HepG2 (cell line): ENCODE data around the gene PPP1R27. TPM values are rescaled to one million over a fixed set of nuclear protein-coding genes. Genes with fewer than 3 reads are reported as not detected.

ENCODE experiments used
- CSRNP1 ChIP-seq: sonication (generic); formaldehyde crosslinking; IDR thresholded peaks from 2 replicates; pipeline ENCODE4 v1.8.1; 2023; ENCODE audit warnings: mild to moderate bottlenecking, missing genetic modification reagents
- HMGA1 ChIP-seq: sonication (generic); formaldehyde crosslinking; conservative IDR thresholded peaks from 2 replicates; pipeline ENCODE4 v1.4.0; 2020; ENCODE audit warnings: missing genetic modification reagents
- KAT8 ChIP-seq: IDR thresholded peaks from 2 replicates; pipeline ENCODE4 v1.6.1; 2016; ENCODE audit warnings: missing genetic modification reagents, missing compliant biosample characterization
- KDM1A ChIP-seq: IDR thresholded peaks from 2 replicates; pipeline ENCODE4 v1.6.1; 2016; ENCODE audit warnings: missing compliant biosample characterization
- KLF11 ChIP-seq: IDR thresholded peaks from 2 replicates; pipeline ENCODE4 v1.6.1; 2016; ENCODE audit warnings: missing compliant biosample characterization
- MXI1 ChIP-seq: IDR thresholded peaks from 3 replicates; pipeline ENCODE4 v1.6.1; 2012; ENCODE audit warnings: low read depth, low read length, inconsistent platforms, borderline replicate concordance
- NFIB ChIP-seq: sonication (generic); formaldehyde crosslinking; IDR thresholded peaks from 2 replicates; pipeline ENCODE4 v1.9.0; 2021; ENCODE audit warnings: missing genetic modification reagents, mild to moderate bottlenecking, borderline replicate concordance
- NR2F6 ChIP-seq, 2 experiments: IDR thresholded peaks; 2 replicates each; pipeline ENCODE4 v1.6.1; 2016; ENCODE audit warnings: antibody characterized with exemption in 1 of 2, mild to moderate bottlenecking in 1 of 2
- POLR2A ChIP-seq, 2 experiments: IDR thresholded peaks; 2 replicates each; pipeline ENCODE4 v1.6.1; 2011; ENCODE audit warnings: low read depth in 2 of 2, low read length in 2 of 2, mild to moderate bottlenecking in 1 of 2, moderate library complexity in 1 of 2; ENCODE audit not compliant: insufficient read depth in 1 of 2
- PPARG ChIP-seq: conservative IDR thresholded peaks from 2 replicates; pipeline ENCODE4 v1.6.1; 2016; ENCODE audit warnings: missing biosample characterization, missing genetic modification reagents
- REPIN1 ChIP-seq: sonication (generic); formaldehyde crosslinking; IDR thresholded peaks from 2 replicates; pipeline ENCODE4 v1.8.0; 2022; ENCODE audit warnings: missing genetic modification reagents, low read depth, mild to moderate bottlenecking, borderline replicate concordance
- THRA ChIP-seq: sonication (generic); formaldehyde crosslinking; IDR thresholded peaks from 2 replicates; pipeline ENCODE4 v1.4.0; 2020; ENCODE audit warnings: missing genetic modification reagents, borderline replicate concordance
- XRCC5 ChIP-seq: fragments of 200-400 bp; formaldehyde crosslinking; optimal IDR thresholded peaks from 2 replicates; pipeline ENCODE3; 2017; ENCODE audit warnings: mild to moderate bottlenecking, low read length
- ZBTB34 ChIP-seq: sonication (generic); formaldehyde crosslinking; IDR thresholded peaks from 2 replicates; pipeline ENCODE4 v1.8.0; 2022; ENCODE audit warnings: mild to moderate bottlenecking, missing genetic modification reagents
- ZC3H4 ChIP-seq: sonication (generic); formaldehyde crosslinking; IDR thresholded peaks from 2 replicates; pipeline ENCODE4 v1.4.0; 2020; ENCODE audit warnings: missing genetic modification reagents, borderline replicate concordance
- ZNF124 ChIP-seq: sonication (generic); formaldehyde crosslinking; IDR thresholded peaks from 2 replicates; pipeline ENCODE4 v1.4.0; 2020; ENCODE audit warnings: missing genetic modification reagents
- ZNF234 ChIP-seq: sonication (generic); formaldehyde crosslinking; conservative IDR thresholded peaks from 2 replicates; pipeline ENCODE4 v1.5.1; 2020; ENCODE audit warnings: mild to moderate bottlenecking, missing genetic modification reagents
- ZNF703 ChIP-seq: sonication (generic); formaldehyde crosslinking; IDR thresholded peaks from 2 replicates; pipeline ENCODE4 v1.5.1; 2020; ENCODE audit warnings: missing genetic modification reagents, mild to moderate bottlenecking, moderate library complexity, borderline replicate concordance
- ZNF766 ChIP-seq: sonication (generic); formaldehyde crosslinking; IDR thresholded peaks from 2 replicates; pipeline ENCODE4 v1.5.0; 2020; ENCODE audit warnings: missing genetic modification reagents, borderline replicate concordance
- ZNF775 ChIP-seq: sonication (generic); formaldehyde crosslinking; IDR thresholded peaks from 2 replicates; pipeline ENCODE4 v1.4.0; 2020; ENCODE audit warnings: missing genetic modification reagents, mild to moderate bottlenecking, moderate library complexity, borderline replicate concordance
- polyA plus RNA-seq, 8 experiments: library from polyadenylated mRNA; depleted of rRNA in 3 of 8; stranded (reverse) in 7 of 8; unstranded in 1 of 8; fragments of >200 nt; fragmentation: Illumina TruSeq in 4 of 8; extraction: Trizol in 4 of 8; gene quantifications; 2 replicates each; pipeline versions ENCODE4 v1.2.1 to v1.2.3, GENCODE V29; 2011 to 2016; ENCODE audit warnings: low read depth in 4 of 8, missing spikeins in 1 of 8, mixed read lengths in 1 of 8; ENCODE audit not compliant: insufficient read depth in 1 of 8
- total RNA-seq, 5 experiments: library from RNA; depleted of rRNA; stranded (reverse); fragments of >200 nt; fragmentation: Illumina TruSeq; extraction: Trizol; gene quantifications; 2 replicates each; pipeline ENCODE4 v1.2.3, GENCODE V29; 2016; ENCODE audit warnings: low read depth in 1 of 5
- TF ChIP-seq, protein P1 (sequence below): sonication (generic); formaldehyde crosslinking; IDR thresholded peaks from 2 replicates; pipeline ENCODE4 v1.4.0; 2020; ENCODE audit warnings: mild to moderate bottlenecking, missing genetic modification reagents
- TF ChIP-seq, protein P2 (sequence below): sonication (generic); formaldehyde crosslinking; conservative IDR thresholded peaks from 2 replicates; pipeline ENCODE4 v1.4.0; 2020; ENCODE audit warnings: missing genetic modification reagents

The PPP1R27 gene
- total and polyA plus RNA-seq, 2 of the 13 experiments (the other 11 are each of a cell fraction or from before 2014, with no cell fraction given) = 0.17 to 1.00 TPM

- TF ChIP-seq NFIB (CRISPR knock-in tag) (no peak), CSRNP1 (CRISPR knock-in tag) (peak; percentile 98), NR2F6 (IDR thresholded peaks at IDR 0.05) (no peak), NR2F6 (CRISPR knock-in tag; IDR thresholded peaks at IDR 0.05) (peak; percentile 78; the same call in 1 of the 2 replicates), KLF11 (CRISPR knock-in tag) (0 out of 2 replicates have a peak, but pooled peaks have one; percentile 84), ZNF775 (peak; percentile 65; the same call in 1 of the 2 replicates), ZNF124 (CRISPR knock-in tag) (no peak), XRCC5 (no peak), KDM1A (CRISPR knock-in tag) (0 out of 2 replicates have a peak, but pooled peaks have one; percentile 25), ZBTB34 (CRISPR knock-in tag) (0 out of 2 replicates have a peak, but pooled peaks have one; percentile 42), POLR2A (IDR thresholded peaks at IDR 0.05; ENCODE audit: insufficient read depth in 1 of 2, low read depth in 2 of 2, low read length in 2 of 2) (peak in 1 of 2 experiments; percentile 58; a peak in 2 of 4 replicates), KAT8 (CRISPR knock-in tag) (peak; percentile 81), ZNF234 (CRISPR knock-in tag) (no peak; the same call in 1 of the 2 replicates), PPARG (CRISPR knock-in tag) (peak; percentile 35; the same call in 1 of the 2 replicates), HMGA1 (no peak), MXI1 (peak; percentile 78; the same call in 2 of the 3 replicates), REPIN1 (CRISPR knock-in tag) (peak; percentile 94), ZC3H4 (CRISPR knock-in tag) (peak; percentile 57; the same call in 1 of the 2 replicates), ZNF766 (CRISPR knock-in tag) (peak; percentile 89), THRA (CRISPR knock-in tag) (peak; percentile 69), ZNF703 (CRISPR knock-in tag) (peak; percentile 89)
- TF ChIP-seq, protein P1, sequence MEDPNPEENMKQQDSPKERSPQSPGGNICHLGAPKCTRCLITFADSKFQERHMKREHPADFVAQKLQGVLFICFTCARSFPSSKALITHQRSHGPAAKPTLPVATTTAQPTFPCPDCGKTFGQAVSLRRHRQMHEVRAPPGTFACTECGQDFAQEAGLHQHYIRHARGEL = peak; percentile 87
- TF ChIP-seq, protein P2, sequence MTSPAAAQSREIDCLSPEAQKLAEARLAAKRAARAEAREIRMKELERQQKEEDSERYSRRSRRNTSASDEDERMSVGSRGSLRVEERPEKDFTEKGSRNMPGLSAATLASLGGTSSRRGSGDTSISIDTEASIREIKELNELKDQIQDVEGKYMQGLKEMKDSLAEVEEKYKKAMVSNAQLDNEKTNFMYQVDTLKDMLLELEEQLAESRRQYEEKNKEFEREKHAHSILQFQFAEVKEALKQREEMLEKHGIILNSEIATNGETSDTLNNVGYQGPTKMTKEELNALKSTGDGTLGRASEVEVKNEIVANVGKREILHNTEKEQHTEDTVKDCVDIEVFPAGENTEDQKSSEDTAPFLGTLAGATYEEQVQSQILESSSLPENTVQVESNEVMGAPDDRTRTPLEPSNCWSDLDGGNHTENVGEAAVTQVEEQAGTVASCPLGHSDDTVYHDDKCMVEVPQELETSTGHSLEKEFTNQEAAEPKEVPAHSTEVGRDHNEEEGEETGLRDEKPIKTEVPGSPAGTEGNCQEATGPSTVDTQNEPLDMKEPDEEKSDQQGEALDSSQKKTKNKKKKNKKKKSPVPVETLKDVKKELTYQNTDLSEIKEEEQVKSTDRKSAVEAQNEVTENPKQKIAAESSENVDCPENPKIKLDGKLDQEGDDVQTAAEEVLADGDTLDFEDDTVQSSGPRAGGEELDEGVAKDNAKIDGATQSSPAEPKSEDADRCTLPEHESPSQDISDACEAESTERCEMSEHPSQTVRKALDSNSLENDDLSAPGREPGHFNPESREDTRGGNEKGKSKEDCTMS = no peak
Measured at GRCh38 chr17:81871387-81872230, 36.8 kb upstream of the PPP1R27 start (continued).
